GM18505 (cell line): Measurements from ENCODE around the gene COL4A2.
A peak's percentile ranks its signal among the peaks of the same experiment; 100 is the strongest.

Experiments used
- ATAC-seq: cut with Tn5 transposase; IDR thresholded peaks from one replicate; pipeline ENCODE4 v1.9.1; 2021; ENCODE audit not compliant: unreplicated experiment
- POLR2A ChIP-seq: IDR thresholded peaks from 4 replicates; pipeline ENCODE4 v1.6.1; 2011; ENCODE audit warnings: borderline replicate concordance; ENCODE audit not compliant: insufficient read depth, insufficient read length; ENCODE audit errors: extremely low read depth

The COL4A2 gene

DNA sequence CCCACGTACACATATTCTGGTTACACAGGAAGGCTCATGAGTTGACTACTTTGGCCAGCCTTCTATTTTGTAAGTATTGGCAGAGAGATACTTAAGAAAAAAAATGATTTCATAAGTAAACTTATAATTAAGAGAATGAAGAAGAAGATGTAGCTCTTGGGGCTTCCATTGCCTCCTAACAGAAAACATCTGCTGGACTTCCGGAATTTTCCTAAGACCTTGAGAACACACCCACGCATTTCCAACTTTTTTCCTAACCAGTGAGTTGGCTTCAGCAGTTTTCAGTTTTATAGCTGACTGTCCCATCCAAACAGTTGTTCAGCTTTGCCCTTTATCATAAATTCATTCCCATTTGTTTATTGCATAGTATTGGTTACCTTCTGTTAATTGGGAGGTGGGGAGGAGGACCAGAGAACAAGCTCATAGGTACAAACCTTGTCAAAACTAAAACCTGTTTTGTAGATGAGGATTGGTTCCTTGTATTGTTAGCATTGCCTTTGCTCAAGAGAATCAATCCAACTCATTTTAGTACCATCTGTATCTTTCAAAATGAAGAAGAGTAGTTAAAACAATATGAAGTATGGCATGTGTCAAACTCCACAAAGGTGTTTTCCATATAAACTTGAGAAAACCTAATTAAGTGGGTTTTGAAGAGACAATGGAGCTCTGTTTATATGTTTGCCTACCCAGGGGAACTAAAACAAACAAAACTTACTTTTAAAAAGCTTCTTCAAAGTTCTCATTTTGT is 93.9 kb downstream of the COL4A2 start:
- no peak for ATAC-seq
- no peak for TF ChIP-seq POLR2A

DNA sequence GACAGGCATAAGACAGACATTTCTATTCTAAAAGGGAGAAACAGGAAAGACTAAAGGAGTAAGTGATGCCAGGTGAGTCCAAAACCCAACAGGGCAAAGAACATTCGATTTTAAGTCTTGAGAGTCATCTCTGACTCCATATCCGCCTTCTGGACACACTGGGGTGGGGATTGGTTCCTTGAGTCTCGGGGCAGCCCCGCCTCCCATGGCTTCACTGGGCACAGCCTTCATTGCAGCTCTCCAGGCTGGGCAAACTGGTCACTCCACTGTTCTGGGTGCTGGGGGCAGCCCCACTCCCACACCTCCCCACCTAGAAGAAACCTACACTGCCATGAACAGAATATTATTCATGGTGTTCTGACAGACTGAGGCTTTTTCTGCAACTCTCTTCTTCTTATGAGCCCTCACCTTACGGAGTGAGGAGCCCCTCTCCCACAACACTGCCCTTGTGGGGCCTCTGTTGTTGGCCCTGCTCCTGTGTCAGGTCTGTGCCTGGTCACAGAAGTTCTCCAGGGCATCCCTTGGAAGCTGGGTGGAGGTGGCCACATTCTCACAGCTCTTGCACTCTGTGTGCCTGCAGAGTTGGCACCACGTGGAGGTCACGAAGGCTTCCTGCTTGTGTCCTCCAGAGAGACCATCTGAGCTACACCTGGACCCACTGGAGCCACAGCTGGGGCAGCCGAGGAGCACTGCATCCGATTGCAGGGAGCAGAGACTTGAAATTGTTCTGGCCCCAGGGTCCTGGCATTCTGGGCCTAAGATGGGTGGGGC is 95.4 kb downstream of the COL4A2 start:
- ATAC-seq, result no peak
- no peak for TF ChIP-seq POLR2A

DNA sequence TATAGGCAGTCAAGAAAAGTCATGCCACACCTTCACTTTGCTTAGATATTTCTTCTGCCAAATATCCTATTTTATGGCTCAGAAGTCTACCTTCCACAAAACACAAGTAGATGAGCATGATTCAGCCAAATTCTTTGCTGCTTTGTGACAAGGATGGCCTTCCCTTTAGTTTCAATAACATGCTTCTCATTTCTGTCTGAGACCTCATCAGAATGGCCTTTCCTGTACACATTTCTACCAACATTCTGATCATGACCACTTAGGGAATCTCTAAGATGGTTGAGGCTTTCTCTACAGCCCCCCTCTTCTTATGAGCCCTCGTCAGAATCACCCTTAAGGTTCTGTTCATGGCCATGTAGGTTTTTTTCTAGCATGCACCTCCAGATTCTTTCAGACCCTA is 96.2 kb downstream of the COL4A2 start:
- TF ChIP-seq POLR2A, result no peak
- no peak for ATAC-seq

DNA sequence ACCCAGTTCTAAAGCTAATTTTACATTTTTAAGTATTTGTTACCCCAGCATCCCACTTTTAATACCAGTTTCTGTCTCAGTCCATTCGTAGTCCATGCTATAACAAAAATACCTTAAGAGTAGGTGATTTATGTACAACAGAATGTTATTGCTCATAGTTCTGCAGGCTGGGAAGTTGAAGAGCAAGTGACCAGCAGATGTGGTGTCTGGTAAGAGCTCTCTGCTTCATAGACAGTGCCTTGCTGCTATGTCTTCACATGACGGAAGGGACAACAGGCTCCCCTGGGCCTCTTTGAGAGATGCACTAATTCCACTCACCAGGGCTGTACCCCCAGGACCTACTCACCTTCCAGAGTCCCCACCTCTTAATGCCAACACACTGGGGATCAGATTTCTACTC is 96.6 kb downstream of the COL4A2 start:
- no peak for TF ChIP-seq POLR2A
- no peak for ATAC-seq

DNA sequence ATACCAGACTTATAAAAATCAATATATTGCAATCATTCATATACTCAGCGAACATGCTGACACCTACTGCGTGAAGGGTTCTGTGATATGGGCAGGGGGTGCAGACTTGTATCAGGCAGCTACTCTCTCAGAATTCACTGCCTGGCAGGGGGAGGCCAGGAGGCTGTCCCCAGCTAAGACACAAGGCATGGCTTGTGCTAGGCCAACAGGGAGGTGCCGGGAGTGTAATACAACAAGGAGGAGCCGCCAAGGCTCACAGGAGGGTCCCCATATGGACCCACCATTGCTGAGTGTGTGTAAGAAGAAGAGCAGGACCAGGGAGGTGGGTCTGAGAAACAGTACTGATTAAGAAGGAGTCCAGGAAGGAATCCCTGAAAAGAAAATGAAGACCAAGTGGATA is 97.2 kb downstream of the COL4A2 start:
- TF ChIP-seq POLR2A, result no peak
- no peak for ATAC-seq

DNA sequence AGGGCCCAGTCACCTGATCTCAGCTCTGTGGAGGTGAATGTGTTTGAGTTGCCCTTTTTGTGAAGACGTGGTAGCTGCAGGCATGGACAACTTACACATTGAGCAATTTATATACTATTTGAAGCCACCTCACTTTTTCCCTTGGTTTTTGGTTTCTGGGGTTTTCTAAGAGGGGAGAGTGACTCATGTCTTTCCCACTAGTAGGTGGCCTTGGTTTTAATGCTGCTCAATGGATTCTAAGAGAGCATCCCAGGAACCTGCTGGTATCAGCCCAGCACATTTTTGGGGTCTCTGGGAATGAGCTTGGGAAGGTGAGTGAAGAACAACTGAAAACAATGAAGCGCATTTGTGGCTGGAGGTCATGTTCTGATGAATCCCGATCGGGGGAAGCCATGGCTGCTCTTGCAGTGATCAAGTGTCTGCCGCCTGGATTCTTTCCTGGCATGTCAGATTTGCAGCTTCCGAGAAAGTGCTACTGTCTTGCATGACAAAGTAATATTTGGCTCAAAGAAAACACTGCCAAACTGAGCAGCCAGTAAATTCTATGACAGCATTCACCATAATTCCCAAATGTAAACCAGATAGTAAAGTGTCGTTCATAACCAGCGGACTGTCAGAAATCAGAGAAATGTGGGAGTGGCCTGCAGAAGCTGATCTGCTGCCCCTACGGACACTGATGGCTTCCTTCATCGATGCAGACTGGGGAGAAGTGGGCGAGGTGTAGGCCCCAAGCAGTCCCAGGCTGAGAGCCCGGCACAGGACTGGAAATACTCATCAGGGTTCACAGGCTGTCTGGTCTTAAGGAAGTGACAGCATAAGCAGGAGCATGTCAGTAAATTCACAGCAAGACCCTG is 98.7 kb downstream of the COL4A2 start:
- ATAC-seq, result no peak
- TF ChIP-seq POLR2A, result no peak

DNA sequence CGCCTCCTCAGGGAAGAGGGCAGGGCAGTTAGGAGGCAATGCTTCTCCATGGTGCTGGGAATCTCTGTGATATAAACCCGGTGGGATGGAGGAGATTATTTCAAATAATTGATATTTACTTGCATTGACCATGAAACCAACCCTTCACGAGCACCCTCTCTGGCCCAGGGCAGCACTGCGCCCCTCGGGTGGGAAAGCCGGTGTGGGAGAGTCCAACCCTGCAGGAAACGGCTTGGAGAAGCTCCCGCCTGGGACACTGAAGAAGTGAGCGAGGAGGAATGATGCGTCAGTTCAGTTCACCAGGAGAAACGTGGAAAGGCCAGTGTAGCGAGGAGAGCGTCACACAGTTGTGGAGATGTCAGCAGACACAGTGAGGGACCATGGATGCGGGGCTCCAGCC is 99.9 kb downstream of the COL4A2 start:
- TF ChIP-seq POLR2A, result no peak
- ATAC-seq, result no peak

DNA sequence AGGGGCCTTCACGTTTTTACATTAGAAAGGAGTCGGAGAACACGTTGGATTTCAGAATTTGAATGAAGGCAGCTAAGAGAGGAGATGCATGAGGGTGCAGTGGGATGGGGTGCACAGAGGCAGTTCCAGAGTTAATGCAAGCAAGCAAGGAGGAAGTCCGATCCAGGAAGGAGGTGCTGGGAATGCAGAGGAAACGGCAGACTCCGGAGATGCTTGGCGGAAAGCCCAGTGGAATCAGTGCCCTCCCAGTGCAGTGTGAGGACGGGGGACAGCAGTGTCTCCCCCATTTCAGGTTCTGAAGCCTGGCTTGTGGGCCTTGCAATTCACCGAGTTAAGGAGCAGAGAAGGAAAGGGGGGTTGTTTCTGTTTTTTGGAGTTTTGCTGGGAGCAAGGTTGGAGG is 100.4 kb downstream of the COL4A2 start:
- no peak for ATAC-seq
- TF ChIP-seq POLR2A, result no peak

DNA sequence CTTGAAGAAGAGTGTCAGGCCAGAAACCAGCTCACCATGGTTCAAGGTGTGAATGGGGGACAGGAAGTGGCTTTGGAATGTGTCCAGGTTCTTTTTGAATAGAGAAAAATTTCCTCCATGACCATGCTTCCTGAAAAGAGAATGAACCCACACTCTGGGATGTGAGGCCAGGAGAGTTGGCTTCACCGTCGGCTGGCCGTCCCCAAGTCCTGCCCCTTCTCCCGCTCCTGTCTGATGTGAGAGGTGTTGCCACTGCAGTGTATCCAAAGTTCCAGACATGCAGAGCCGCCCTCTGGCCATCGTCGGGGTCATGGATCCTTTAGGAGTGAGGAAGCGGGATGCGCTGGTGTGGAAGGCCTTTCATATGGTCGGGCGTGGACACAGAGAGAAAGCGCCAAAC is 101.2 kb downstream of the COL4A2 start:
- no peak for ATAC-seq
- no peak for TF ChIP-seq POLR2A

DNA sequence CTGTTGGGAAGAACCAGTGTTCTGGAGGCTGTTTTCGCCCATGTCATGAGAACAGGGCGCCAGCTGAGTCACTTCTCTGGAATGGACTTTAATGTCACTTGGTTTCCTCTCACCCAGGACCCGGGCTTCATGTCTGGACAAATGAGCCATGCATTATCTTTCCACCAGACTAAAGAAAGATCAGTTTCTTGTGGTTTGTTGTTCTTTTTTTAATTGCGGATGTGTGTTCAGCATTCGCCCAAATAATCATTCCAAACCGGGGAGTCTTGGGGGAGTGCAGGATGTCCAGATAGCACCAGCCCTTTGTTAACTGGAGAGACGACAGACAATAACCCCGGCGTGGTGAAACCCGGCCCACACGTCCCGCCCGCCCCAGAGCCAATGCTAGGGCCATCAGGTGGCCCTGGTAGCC is 102.5 kb downstream of the COL4A2 start:
- no peak for ATAC-seq
- TF ChIP-seq POLR2A, result no peak

DNA sequence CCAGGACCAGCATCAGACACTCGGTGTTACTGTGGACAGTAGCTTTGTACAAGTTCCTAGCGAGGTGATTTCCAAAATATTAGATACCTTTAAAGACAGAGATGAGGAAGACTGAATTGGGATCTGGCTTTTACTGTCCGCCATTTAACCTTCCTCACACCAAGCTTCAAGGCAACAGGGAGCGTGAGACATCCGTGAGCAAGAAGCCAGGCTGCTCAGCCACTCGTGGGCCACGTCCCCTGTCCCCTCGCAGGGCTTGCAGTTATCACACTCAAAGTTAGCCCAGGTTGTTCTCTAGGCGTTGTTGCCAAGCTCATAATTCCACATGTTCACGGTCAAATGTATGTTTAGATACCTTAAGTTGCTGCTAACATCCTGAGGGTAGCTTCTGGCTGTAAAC is 102.9 kb downstream of the COL4A2 start:
- ATAC-seq, result no peak
- TF ChIP-seq POLR2A, result no peak

DNA sequence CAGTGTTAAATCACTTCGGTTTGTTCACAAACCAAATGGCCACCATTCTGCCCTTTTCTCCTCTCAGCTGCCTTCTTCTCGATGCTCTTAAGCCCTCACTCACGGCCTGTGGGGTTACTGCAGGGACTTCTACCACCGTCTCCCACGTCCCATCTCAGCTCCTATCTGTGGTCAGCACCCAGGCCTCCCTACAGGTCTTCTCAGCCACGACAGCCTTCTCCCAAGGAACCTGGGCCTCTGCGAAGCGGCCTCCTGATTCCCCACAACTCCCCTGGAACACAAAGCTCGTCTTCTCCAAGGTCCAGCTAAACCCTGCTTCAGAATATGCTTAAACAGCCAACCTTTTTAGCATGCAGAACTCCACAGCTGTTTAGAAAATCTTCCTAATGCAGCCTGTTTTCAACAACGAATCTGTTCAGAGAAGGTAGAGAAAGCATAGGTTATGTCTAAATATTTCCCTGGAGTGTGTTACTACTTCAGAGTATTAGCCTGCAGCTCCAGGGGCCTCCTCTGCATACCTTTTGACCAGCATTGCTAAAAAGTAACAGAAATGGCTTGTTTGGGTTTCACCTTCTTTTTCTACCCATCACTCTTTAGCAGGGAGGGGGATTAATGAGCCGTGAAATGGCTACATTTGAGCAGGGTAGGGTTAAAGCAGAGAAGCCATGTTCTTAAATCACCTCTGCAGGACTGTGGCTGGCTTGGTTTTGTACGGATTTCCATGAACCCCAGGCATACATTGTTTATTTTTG is 104.0 kb downstream of the COL4A2 start:
- TF ChIP-seq POLR2A, result no peak
- no peak for ATAC-seq

DNA sequence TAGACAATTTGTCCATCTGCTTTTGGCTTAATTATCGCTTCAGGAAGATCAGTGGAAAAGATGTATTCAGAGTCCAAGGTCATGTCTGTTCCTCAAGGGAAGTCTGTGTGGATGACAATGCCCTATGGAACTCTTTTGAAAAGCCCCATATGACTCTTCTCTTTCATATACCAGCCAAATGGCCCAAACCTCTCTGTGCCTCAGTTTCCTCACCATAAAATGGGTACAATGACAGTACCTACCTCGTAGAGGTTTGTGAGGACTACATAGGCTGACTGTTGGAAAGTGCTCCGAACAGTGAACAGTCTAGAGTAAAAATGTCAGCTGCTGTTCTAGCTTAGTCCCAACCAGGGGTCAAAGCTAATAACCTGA is 104.6 kb downstream of the COL4A2 start:
- peak; percentile 3 for ATAC-seq
- TF ChIP-seq POLR2A, result no peak
